Heart right ventricle (tissue), 16 donors: Measurements from ENCODE around the gene LPP. TPM values are rescaled to one million over a fixed set of nuclear protein-coding genes. Genes with fewer than 3 reads are reported as not detected.

ENCODE experiments used
- ATAC-seq, 8 donors: fragments of 200-7000 bp; cut with Tn5 transposase; one replicate each; pipeline ENCODE4 v1.9.1; 2020; ENCODE audit warnings: mild to moderate bottlenecking in 8 of 8, moderate library complexity in 8 of 8, moderate number of reproducible peaks in 1 of 8
- DNase-seq, 2 donors: peaks; one replicate each; pipeline ENCODE4 v3.0.0-alpha.2; 2020
- H3K27ac ChIP-seq, 10 donors: fragments of 200-600 bp; sonication (generic) in 2 of 10; one replicate each; pipeline versions ENCODE4 v1.5.0 to v1.8.0; 2020 to 2022; ENCODE audit warnings: mild to moderate bottlenecking in 3 of 10
- H3K27me3 ChIP-seq, 7 donors: fragments of 200-600 bp; one replicate each; pipeline ENCODE4 v1.8.0; 2021 to 2022; ENCODE audit warnings: mild to moderate bottlenecking in 2 of 7
- H3K36me3 ChIP-seq, 9 donors: fragments of 200-600 bp; sonication (generic) in 1 of 9; one replicate each; pipeline versions ENCODE4 v1.5.0 to v1.8.0; 2020 to 2022; ENCODE audit warnings: mild to moderate bottlenecking in 2 of 9
- H3K4me1 ChIP-seq, 9 donors: fragments of 200-600 bp; sonication (generic) in 1 of 9; one replicate each; pipeline versions ENCODE4 v1.5.0 to v1.8.0; 2020 to 2022; ENCODE audit warnings: mild to moderate bottlenecking in 4 of 9
- H3K4me3 ChIP-seq, 10 donors: fragments of 200-600 bp; sonication (generic) in 2 of 10; one replicate each; pipeline versions ENCODE4 v1.5.0 to v1.8.0; 2020 to 2022; ENCODE audit warnings: mild to moderate bottlenecking in 7 of 10, moderate library complexity in 2 of 10
- H3K9me3 ChIP-seq, 11 donors: fragments of 200-600 bp in 10 of 11; sonication (generic) in 2 of 11; one replicate each; pipeline versions ENCODE4 v1.5.0 to v1.8.0; 2013 to 2022; ENCODE audit warnings: mild to moderate bottlenecking in 2 of 11, control low read depth in 1 of 11, moderate library complexity in 1 of 11
- WGBS, 2 donors: extraction: QIAGEN DNeasy Blood & Tissue Kit; methylation state at CpG; one replicate each; pipeline ENCODE4 v1.1.7; 2013; ENCODE audit warnings: inconsistent platforms in 1 of 2; 5-methylcytosine and 5-hydroxymethylcytosine counted together
- intact Hi-C, 10 donors: fragments of 100-400 bp; cut with DNase I; formaldehyde crosslinking; loops; one replicate each; pipeline versions ENCODE4 v1.11.1 to v1.14.2; 2022
- polyA plus RNA-seq, 2 donors: library from polyadenylated mRNA; stranded (reverse); fragments of 200-250 nt; gene quantifications; one replicate each; pipeline ENCODE4 v1.2.3, GENCODE V29; 2013
- total RNA-seq, 10 donors: library from RNA; stranded (reverse); fragmentation: NEBNext Ultra II Directional in 3 of 10; extraction: Animal tissue kit (Norgen Biotek cat#: 25700) in 3 of 10; gene quantifications; one replicate each; pipeline versions ENCODE4 v1.2.1 to v1.2.4, GENCODE V29; 2021 to 2023
- TF ChIP-seq, protein P1 (sequence below), 9 donors: fragments of 200-600 bp; sonication (generic) in 2 of 9; IDR thresholded peaks; one replicate each; pipeline versions ENCODE4 v1.5.0 to v1.8.0; 2021 to 2022; ENCODE audit warnings: antibody characterized with exemption in 9 of 9, mild to moderate bottlenecking in 5 of 9, moderate library complexity in 1 of 9
- donor health status: Arrhythmogenic right ventricular cardiomyopathy.
- donor health status: ischemic (EF 13 %, LVEDD 7.1; RV severe dilation, severe dysfunction).
- donor health status: healthy with polysubstance abuse.
- donor health status: DM: no; HTN: yes; CAD: no.
- donor health status: DM: no; HTN: no; CAD: no.
- donor health status: ischemic (EF 25% LVEDD 6.9; RV normal size, moderate dysfunction).
- donor health status: ischemic (EF 25% LVEDD 5.7; RV mildly dilated, moderate dysfunction).
- donor health status: healthy.
- donor health status: DM: yes; HTN: yes; CAD: no.
- donor health status: Ischemic cardiomyopathy.
- donor health status: ischemic (EF 35%, LVEDD 5.7; RV mildly dilated, moderate dysfunction).
- donor health status: nonischemic (EF 11% LVEDD 7.7; RV severe dilation, severe dysfunction).
- donor health status: DM: yes; HTN: yes; CAD: no.
- donor health status: PGD.
- donor health status: ischemic (EF 29% LVEDD 5.4; RV normal size, mild dysfunction).
- donor health status: nonischemic (EF 23%, LVEDD 6.1; RV moderate dilation, normal function).

LPP gene
- total and polyA plus RNA-seq, 12 donors = 8.5 to 188 (median 140) TPM

DNA sequence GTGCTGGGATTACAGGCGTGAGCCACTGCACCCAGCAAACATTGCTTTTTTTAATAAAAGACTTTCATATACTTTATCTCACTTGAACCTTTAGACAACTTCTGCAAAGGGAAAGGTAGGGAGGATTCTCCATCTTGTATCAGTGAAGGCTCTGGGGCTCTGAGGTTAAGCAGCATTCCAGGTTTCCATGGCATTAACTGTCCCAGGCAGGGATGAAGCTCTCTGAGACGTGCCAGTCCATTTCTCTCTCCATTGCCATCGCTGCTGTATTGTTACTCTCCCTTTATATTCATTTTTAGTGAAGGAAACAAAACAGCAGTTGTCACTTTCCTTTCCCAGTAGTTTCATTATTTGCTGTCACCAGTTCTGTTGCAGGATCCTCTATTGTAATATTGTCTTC is 342.4 kb downstream of the LPP start:
- Histone ChIP-seq H3K4me3 (no peak overlapping the region), H3K36me3 (peaks cover 0 to 8% (median 0%) of the 10 kb centered on the region in 9 donors), H3K27ac (no peak overlapping the region), H3K4me1 (peaks cover 0 to 19% (median 8%) of the 10 kb centered on the region in 9 donors), H3K9me3 (peaks cover 0 to under 1% (median 0%) of the 10 kb centered on the region in 11 donors), H3K27me3 (no peaks in the 10 kb centered on the region)
- intact Hi-C loops = no loop called here
- DNase-seq (no peak), ATAC-seq (no peak)
- 95 to 97% methylated on average over 3 of the region's 3 CpGs for WGBS, 2 donors
- TF ChIP-seq, protein P1, sequence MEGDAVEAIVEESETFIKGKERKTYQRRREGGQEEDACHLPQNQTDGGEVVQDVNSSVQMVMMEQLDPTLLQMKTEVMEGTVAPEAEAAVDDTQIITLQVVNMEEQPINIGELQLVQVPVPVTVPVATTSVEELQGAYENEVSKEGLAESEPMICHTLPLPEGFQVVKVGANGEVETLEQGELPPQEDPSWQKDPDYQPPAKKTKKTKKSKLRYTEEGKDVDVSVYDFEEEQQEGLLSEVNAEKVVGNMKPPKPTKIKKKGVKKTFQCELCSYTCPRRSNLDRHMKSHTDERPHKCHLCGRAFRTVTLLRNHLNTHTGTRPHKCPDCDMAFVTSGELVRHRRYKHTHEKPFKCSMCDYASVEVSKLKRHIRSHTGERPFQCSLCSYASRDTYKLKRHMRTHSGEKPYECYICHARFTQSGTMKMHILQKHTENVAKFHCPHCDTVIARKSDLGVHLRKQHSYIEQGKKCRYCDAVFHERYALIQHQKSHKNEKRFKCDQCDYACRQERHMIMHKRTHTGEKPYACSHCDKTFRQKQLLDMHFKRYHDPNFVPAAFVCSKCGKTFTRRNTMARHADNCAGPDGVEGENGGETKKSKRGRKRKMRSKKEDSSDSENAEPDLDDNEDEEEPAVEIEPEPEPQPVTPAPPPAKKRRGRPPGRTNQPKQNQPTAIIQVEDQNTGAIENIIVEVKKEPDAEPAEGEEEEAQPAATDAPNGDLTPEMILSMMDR (IDR thresholded peaks at IDR 0.05) = no peak

DNA sequence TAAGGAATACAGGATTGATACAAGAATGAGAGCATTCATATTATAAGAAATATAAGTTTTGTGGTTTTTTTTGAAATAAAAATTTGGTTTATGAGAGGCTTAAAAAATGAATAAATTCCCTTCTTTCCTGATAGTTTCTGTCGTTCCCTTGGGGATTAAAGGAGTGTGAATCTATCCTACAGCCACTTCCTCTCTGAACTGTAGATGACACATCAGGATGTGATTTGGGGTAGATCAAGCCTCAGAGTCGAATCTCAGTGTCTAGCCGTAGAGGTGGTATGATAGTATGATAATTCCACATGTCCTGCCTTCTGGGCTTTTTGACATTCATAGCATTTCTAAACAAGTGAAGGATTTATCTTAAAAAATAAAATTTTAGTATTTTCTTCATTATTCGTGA is 343.1 kb downstream of the LPP start:
- no peak overlapping the region for H3K27ac ChIP-seq
- DNase-seq (no peak), ATAC-seq (no peak)
- 64 to 71% methylated on average over 4 of the region's 4 CpGs for WGBS, 2 donors
- H3K27me3 ChIP-seq = no peaks in the 10 kb centered on the region
- TF ChIP-seq, protein P1 (IDR thresholded peaks at IDR 0.05) = no peak
- intact Hi-C loops = no loop called here
- H3K36me3 ChIP-seq = peaks cover 0 to 2% (median 0%) of the 10 kb centered on the region in 9 donors
- peaks cover 0 to 12% (median 2%) of the 10 kb centered on the region in 9 donors for H3K4me1 ChIP-seq
- peaks cover 0 to 6% (median 0%) of the 10 kb centered on the region in 11 donors for H3K9me3 ChIP-seq
- no peak overlapping the region for H3K4me3 ChIP-seq

DNA sequence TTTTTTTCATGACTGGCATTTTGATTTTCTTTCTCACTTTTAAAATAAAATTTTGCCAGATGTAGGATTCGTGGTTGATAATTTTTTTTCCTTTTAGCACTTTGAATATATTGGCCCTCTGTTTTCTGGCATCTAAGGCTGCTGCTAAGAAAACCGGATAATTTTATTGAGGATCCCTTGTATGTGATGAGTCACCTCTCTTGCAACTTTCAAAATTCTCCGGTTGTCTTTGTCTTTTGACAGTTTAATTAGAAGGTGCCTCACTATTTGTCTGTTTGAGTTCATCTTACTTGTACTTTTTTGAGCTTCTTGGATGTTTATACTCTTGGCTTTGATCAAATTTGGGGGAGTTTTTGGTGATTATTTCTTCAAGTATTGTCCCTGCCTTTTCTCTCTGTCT is 349.7 kb downstream of the LPP start:
- peaks cover 0 to 39% (median 15%) of the 10 kb centered on the region in 11 donors for H3K9me3 ChIP-seq
- H3K27ac ChIP-seq = no peak overlapping the region
- no peak for DNase-seq
- no peak for ATAC-seq
- TF ChIP-seq, protein P1 (IDR thresholded peaks at IDR 0.05) = no peak
- H3K27me3 ChIP-seq = no peaks in the 10 kb centered on the region
- intact Hi-C loops = no loop called here
- H3K36me3 ChIP-seq = peaks cover 0 to 13% (median 0%) of the 10 kb centered on the region in 9 donors
- H3K4me1 ChIP-seq = peaks cover 0 to 41% (median 21%) of the 10 kb centered on the region in 9 donors
- 64 to 82% methylated on average over 3 of the region's 3 CpGs for WGBS, 2 donors
- no peak overlapping the region for H3K4me3 ChIP-seq

DNA sequence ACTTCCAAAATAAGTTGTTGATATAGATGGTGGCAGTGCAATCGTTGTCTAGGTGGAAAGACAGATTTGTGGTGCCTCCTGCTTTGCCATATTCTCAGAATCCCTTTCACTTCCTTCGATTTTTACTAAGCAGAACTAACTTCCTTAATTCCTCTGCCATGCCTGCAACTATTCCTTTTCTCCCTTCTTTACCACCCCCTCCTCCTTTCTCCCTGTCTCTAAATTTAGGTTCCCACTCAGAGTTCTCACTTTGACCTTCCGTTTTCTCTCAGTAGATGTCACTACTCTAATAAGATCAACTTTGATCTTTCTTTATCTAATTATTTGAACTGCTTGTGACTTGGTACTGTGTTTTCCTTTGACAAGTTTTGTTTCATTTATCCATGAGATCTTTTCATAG is 351.2 kb downstream of the LPP start:
- H3K36me3 ChIP-seq = peaks cover 0 to 13% (median 0%) of the 10 kb centered on the region in 9 donors
- peaks cover 0 to 39% (median 15%) of the 10 kb centered on the region in 11 donors for H3K9me3 ChIP-seq
- TF ChIP-seq, protein P1 (IDR thresholded peaks at IDR 0.05) = no peak
- no peak for DNase-seq
- 48 to 53% methylated on average over 3 of the region's 3 CpGs for WGBS, 2 donors
- H3K4me1 ChIP-seq = peaks cover 0 to 46% (median 20%) of the 10 kb centered on the region in 9 donors
- intact Hi-C loops = no loop called here
- H3K4me3 ChIP-seq = no peak overlapping the region
- no peaks in the 10 kb centered on the region for H3K27me3 ChIP-seq
- no peak for ATAC-seq
- H3K27ac ChIP-seq = no peak overlapping the region
